Skeletal muscle satellite cell (primary cell): Measurements from ENCODE around the gene POLN. TPM values are rescaled to one million over a fixed set of nuclear protein-coding genes. Genes with fewer than 3 reads are reported as not detected.

ENCODE experiments used
- H3K27me3 ChIP-seq: 2 replicates; pipeline ENCODE4 v1.7.0; 2013; ENCODE audit warnings: low read length; ENCODE audit not compliant: control insufficient read depth, insufficient read depth
- H3K36me3 ChIP-seq: 2 replicates; pipeline ENCODE4 v1.7.0; 2013; ENCODE audit warnings: mild to moderate bottlenecking, control low read depth, low read length; ENCODE audit not compliant: insufficient read depth
- H3K4me1 ChIP-seq: 2 replicates; pipeline ENCODE4 v1.7.0; 2013; ENCODE audit warnings: low read length; ENCODE audit not compliant: control insufficient read depth, insufficient read depth
- H3K4me2 ChIP-seq: 2 replicates; pipeline ENCODE4 v1.7.0; 2013; ENCODE audit warnings: mild to moderate bottlenecking, low read length
- H3K4me3 ChIP-seq: 2 replicates; pipeline ENCODE4 v1.7.0; 2013; ENCODE audit warnings: low read length
- H3K9ac ChIP-seq: 2 replicates; pipeline ENCODE4 v1.7.0; 2013; ENCODE audit warnings: mild to moderate bottlenecking, low read depth, low read length, moderate library complexity
- H3K9me3 ChIP-seq: replicated peaks from 2 replicates; pipeline ENCODE4 v1.7.0; 2013; ENCODE audit warnings: mild to moderate bottlenecking, control low read depth, low read length
- small RNA-seq: library from RNA; depleted of rRNA; stranded (forward); fragments of <200 nt; gene quantifications from one replicate; pipeline ENCODE3, GENCODE V24; 2012

The POLN gene

DNA sequence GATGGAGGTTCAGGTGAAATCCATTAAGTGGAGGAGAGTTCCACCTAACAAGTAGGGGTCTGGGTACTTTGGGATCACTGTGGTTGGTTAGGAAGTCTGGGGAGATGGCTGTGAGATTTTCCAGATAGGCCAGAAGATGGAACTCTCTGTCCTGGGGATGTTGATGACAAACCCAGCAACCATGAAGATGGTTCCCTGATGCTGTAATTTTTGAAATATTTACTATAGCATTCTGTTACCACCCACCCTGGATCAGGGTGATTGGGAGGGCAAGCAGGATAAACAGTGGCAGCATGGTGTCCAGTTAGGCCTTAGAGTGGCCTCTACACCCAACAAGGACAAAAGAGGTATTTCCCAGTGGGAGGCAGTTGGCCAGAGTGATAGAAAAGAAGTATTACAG, 217.2 kb downstream of the POLN start:
- Histone ChIP-seq H3K36me3 (no peaks in the 10 kb centered on the region), H3K27me3 (peaks cover 22% of the 10 kb centered on the region), H3K4me3 (no peak overlapping the region), H3K4me1 (peaks cover 8% of the 10 kb centered on the region), H3K4me2 (no peak overlapping the region), H3K9ac (no peak overlapping the region), H3K9me3 (no peaks in the 10 kb centered on the region)

Small RNA genes within 50 kb of the gene (small RNA-seq; reads per million reads assigned to genes)
- not detected for gene COX6B1P5
